Skeletal muscle cell (primary cell): ENCODE data around the gene RRP1.
A peak's percentile ranks its signal among the peaks of the same experiment; 100 is the strongest.

Experiments
- DNase-seq: peaks from one replicate; pipeline ENCODE4 v3.0.0-alpha.2; 2010; ENCODE audit warnings: low read depth
- H3K4me3 ChIP-seq: 2 replicates; pipeline ENCODE4 v1.5.1; 2011; ENCODE audit warnings: low read depth, mild to moderate bottlenecking, control low read depth, low read length, moderate library complexity

The RRP1 gene

DNA sequence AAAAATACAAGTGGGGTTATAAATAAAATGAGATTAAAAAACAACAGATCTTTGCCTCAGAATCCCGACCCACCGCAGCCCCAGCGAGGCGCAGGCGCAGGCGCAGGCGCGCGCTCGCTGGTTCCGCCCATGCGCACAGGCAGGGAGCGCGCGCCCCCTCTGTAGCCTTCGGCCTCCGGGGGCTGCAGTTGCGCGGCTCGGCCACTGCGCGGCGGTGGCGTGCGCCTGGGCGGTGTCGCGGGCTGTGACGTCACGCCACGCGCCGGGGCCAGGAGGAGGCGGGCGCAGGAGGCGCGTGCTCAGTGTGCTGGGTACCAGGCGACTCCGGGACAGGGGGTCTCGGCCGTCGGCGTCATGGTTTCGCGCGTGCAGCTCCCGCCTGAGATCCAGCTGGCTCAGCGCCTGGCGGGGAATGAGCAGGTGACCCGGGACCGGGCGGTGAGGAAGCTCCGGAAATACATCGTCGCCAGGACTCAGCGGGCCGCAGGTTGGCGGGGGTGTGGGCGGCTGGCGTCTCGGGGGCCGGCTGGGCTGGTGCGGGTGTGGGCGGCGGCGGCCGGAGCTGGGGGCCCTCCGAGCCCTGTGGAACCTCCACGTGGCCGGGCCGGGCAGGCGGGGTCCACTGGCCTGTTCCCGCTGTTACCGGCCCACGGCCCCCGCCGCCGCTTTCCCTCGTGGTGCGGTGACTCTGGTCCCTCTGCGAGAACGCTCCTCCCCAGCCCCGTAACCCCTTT lies at the start of gene RRP1:
TSS of gene RRP1 (plus strand) at position 302 of the 734 bp plus-strand sequence. CDS start at position 355, 53 bp downstream.
- H3K4me3 ChIP-seq: peak within 1 kb of the TSS; percentile 90
- peak; percentile 47 for DNase-seq

- DNase-seq: no peak
- H3K4me3 ChIP-seq: no peak overlapping the region
Observed at GRCh38 chr21:43739621-43740435, 49.5 kb upstream of the RRP1 start.

DNA sequence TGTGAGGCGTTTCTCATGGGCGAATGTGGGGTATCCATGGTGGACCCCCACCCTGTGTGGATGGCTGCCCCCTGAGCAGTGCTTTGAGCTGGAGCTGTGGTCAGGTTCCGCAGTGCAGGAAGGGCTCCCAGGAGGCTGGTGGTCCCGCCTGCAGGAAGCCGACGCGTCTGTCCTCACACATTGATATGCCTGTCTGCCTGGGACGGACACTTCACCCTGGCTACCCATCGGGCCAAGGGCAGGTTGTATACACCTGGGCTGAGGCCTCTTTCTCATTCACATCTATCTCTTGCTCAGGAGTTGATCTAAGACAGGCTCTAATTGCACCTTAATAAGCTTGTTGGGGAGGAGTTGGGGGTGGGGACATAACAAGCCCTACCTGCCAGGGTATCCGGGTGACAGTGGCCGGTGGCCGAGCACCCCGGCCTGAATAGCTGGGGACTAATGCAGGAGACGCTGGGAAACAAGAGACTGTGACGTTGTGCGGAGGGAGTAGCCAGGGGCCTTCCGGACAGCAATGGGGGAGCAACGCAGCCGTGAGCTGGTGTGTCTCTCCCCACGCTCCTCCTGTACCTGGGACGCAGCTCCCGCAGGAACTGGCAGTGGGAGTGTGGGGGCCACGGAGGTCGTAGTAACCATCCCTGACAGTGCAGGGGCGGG lies 48.8 kb upstream of the RRP1 start:
- no peak for DNase-seq
- H3K4me3 ChIP-seq: no peak overlapping the region

- H3K4me3 ChIP-seq: no peak overlapping the region
- no peak for DNase-seq
Observed at GRCh38 chr21:43741423-43742096, 47.8 kb upstream of the RRP1 start.

DNA sequence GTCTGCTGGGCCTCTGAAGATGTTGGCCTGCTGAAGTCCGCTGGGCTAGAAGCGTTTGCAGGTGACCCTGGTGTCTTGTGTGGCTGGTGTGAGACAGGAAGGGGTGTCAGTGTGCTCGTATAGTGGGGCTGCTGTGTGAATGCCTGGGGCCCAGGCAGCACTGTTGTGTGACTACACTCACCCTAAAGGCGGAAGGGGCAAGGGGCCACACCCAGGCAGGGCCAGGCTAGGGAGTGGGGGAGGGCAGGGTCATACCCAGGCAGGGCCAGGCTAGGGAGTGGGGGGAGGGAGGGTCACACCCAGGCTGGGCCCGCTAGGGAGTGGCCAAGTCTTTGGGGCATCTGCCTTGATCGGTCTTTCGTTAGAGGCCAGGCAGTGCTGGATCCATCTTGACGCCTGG lies 45.4 kb upstream of the RRP1 start:
- DNase-seq: no peak
- no peak overlapping the region for H3K4me3 ChIP-seq

GRCh38 chr21:43744725-43745124 lies 44.7 kb upstream of the RRP1 start:
- H3K4me3 ChIP-seq: no peak overlapping the region
- no peak for DNase-seq

DNA sequence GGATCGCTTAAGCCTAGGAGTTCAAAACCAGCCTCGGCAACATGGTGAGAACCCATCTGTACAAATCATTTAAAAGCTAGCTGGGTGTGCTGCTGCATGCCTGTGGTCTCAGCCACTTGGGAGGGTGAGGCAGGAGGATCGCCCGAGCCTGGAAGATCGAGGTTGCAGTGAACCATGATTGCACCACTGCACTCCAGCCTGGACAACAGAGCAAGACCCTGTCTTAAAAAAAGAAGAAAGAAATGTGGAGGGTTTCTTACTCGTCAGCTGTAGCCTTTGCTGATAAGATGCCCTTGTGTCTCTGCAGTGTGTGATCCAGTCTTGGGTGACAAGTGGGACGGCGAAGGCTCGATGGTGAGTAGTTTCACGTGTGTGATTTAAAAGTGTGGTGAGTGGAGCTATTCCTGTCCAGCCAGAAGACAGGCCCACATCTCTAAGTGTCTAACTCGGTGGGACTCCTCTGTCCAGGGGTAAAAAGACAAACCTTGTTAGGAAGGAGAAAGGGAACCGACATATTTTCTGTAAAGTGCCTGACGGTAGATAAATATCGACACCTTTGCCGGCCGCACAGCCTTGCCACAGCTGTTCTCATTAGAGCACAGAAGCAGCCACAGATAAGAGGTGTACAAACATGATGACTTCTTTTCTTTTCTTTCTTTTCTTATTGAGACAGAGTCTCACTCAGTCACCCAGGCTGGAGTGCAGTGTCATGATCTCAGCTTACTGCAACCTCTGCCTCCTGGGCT lies 43.4 kb upstream of the RRP1 start:
- DNase-seq: no peak
- no peak overlapping the region for H3K4me3 ChIP-seq

- no peak overlapping the region for H3K4me3 ChIP-seq
- no peak for DNase-seq
Observed at GRCh38 chr21:43748622-43749021, 40.8 kb upstream of the RRP1 start.

DNA sequence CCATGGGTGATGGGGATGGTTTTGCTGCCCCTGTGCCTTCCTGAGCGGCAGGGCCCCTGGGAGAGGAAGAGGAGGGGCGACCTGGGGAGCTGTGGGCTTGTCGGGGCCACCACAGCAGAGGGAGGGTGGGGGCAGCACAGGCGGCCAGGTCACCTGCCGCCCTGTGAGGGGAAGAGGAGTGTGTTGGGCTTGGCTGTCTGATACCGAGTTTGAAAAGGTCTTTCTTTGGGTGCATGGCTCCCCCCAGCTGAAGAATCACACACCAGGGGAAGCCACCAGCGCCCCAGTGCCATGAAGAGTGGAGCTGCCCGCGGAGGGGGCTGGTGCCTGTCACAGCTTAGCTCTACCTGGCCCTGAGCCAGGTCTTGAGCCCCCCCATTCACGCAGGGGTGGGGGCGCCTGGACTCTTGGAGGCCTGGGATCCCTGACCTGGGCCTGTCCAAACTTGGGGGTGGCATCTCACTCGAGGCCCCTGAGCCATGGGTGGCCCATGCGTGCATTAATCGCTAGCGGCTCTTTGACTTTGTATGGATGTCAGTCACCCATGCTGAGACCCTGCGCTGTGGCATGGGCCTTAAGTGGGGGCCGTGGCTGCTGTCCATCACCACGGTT lies 39.6 kb upstream of the RRP1 start:
- H3K4me3 ChIP-seq: no peak overlapping the region
- DNase-seq: no peak

GRCh38 chr21:43750339-43751033 lies 38.9 kb upstream of the RRP1 start:
- DNase-seq: no peak
- H3K4me3 ChIP-seq: no peak overlapping the region

- DNase-seq: no peak
- H3K4me3 ChIP-seq: no peak overlapping the region
Observed at GRCh38 chr21:43751955-43752591, 37.3 kb upstream of the RRP1 start.

DNA sequence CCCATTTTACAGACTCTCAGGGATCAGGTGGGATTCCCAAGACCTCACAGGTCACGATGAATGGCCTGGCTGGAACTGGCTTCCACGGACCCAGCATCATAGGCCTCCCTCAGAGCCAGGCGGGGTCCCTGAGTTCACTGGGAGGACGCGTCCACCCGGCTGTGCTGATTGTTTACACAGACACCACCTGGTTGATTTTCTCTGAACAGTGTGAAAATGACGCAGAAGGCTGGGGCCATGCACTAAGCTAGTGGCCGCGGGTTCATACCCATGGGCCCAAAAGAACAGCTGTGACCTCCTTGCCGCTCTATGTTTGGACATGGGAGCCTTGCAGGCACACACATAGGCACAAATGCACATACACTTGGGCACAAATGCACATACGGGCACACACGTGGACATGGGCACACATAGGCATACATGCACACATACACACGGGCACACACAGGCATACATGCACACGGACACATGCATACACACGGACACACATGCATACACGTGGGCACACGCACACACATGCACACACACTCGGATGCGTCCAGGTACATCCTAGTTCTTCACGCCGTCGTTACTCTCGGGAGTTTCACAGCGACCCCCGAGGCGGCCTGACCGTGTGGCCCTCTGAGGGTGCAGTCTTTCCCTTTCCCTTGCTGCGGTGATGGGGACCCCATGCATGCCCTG lies 36.5 kb upstream of the RRP1 start:
- no peak overlapping the region for H3K4me3 ChIP-seq
- DNase-seq: no peak

GRCh38 chr21:43753439-43753799 lies 36.0 kb upstream of the RRP1 start:
- H3K4me3 ChIP-seq: no peak overlapping the region
- DNase-seq: no peak

- no peak overlapping the region for H3K4me3 ChIP-seq
- DNase-seq: no peak
Observed at GRCh38 chr21:43754948-43755781, 34.2 kb upstream of the RRP1 start.

GRCh38 chr21:43755820-43756594 lies 33.4 kb upstream of the RRP1 start:
- H3K4me3 ChIP-seq: no peak overlapping the region
- no peak for DNase-seq

DNA sequence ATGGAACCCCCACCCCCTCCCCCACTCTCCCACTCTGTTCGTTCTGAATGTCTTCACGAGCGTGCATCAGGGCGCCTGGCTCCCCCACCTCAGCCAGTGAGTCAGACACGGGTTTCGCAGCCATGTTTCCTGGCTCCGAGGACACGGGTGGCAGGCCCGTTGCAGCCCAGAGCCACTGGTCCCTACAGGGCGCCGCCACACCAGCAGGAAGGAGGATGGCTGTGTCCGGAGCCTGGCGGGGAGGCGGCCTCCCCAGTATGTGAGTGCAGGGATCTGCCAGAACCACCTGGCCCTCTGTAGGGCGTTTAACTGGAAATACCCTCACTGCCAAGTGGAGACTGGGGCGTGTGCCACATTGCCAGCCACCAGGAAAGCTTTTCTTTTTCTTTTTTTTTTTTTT lies 31.8 kb upstream of the RRP1 start:
- DNase-seq: no peak
- H3K4me3 ChIP-seq: no peak overlapping the region
